K562 (cell line): ENCODE data around the gene SNX25. TPM values are rescaled to one million over a fixed set of nuclear protein-coding genes. Genes with fewer than 3 reads are reported as not detected.

Experiments used
- ARID1B ChIP-seq: fragments of 450-650 bp; IDR thresholded peaks from 2 replicates; pipeline ENCODE4 v1.6.1; 2016; ENCODE audit warnings: antibody characterized with exemption, mild to moderate bottlenecking, inconsistent platforms
- ATF7 ChIP-seq: fragments of 450-650 bp; IDR thresholded peaks from 2 replicates; pipeline ENCODE4 v1.7.1; 2014; ENCODE audit warnings: mild to moderate bottlenecking, moderate library complexity
- BRD4 ChIP-seq: fragments of 200-600 bp; sonication (generic); IDR thresholded peaks from 2 replicates; pipeline ENCODE4 v1.6.1; 2017; ENCODE audit warnings: inconsistent platforms
- CBFA2T3 ChIP-seq: fragments of 450-650 bp; IDR thresholded peaks from 2 replicates; pipeline ENCODE4 v1.6.1; 2017
- CHD2 ChIP-seq: IDR thresholded peaks from 2 replicates; pipeline ENCODE4 v1.6.1; 2011; ENCODE audit warnings: low read depth, low read length
- MEIS2 ChIP-seq: fragments of 450-650 bp; IDR thresholded peaks from 2 replicates; pipeline ENCODE4 v1.6.1; 2014; ENCODE audit warnings: mild to moderate bottlenecking; ENCODE audit not compliant: partially characterized antibody
- NCOR1 ChIP-seq: fragments of 450-650 bp; IDR thresholded peaks from 2 replicates; pipeline ENCODE4 v1.6.1; 2016; ENCODE audit warnings: mild to moderate bottlenecking, moderate library complexity
- POLR2AphosphoS5 ChIP-seq: IDR thresholded peaks from 2 replicates; pipeline ENCODE4 v1.6.1; 2011; ENCODE audit warnings: mild to moderate bottlenecking, low read depth, low read length, moderate library complexity; ENCODE audit not compliant: control insufficient read depth, insufficient read depth
- RCOR1 ChIP-seq, 2 experiments: IDR thresholded peaks; 2 replicates each; pipeline ENCODE4 v1.6.1; 2012; ENCODE audit warnings: low read depth in 2 of 2, low read length in 2 of 2, borderline replicate concordance in 1 of 2, improper control_type of control experiment in 1 of 2
- SMARCE1 ChIP-seq: fragments of 450-650 bp; IDR thresholded peaks from 2 replicates; pipeline ENCODE4 v1.7.1; 2016; ENCODE audit warnings: mild to moderate bottlenecking
- TEAD4 ChIP-seq, 2 experiments: sonication (generic) in 1 of 2; formaldehyde crosslinking in 1 of 2; IDR thresholded peaks; 2 replicates each; pipeline versions ENCODE4 v1.6.1 to v1.8.0; 2012 to 2022; ENCODE audit warnings: borderline replicate concordance in 1 of 2, inconsistent platforms in 1 of 2, low read length in 1 of 2, mild to moderate bottlenecking in 1 of 2, missing genetic modification reagents in 1 of 2
- ZNF696 ChIP-seq: fragments of 250-450 bp; sonication (Bioruptor Pico); conservative IDR thresholded peaks from 2 replicates; pipeline ENCODE4 v1.4.0; 2020; ENCODE audit warnings: mild to moderate bottlenecking, moderate library complexity
- polyA plus RNA-seq, 8 experiments: library from polyadenylated mRNA; depleted of rRNA in 4 of 8; stranded (reverse) in 5 of 8; unstranded in 3 of 8; fragments of >200 nt; fragmentation: Nextera tagmentation in 2 of 8; fragmentation: Illumina TruSeq in 1 of 8; extraction: Ambion mirVana in 2 of 8; extraction: Trizol in 1 of 8; gene quantifications; 2 replicates each; pipeline versions ENCODE4 v1.2.1 to v1.2.3, GENCODE V29; 2011 to 2014; ENCODE audit warnings: inconsistent platforms in 1 of 8, missing spikeins in 1 of 8
- total RNA-seq, 7 experiments: library from RNA; depleted of rRNA in 6 of 7; stranded (reverse); fragments of >200 nt in 6 of 7; fragmentation: Illumina TruSeq in 2 of 7; extraction: Trizol in 2 of 7; gene quantifications; 2 replicates each; pipeline versions ENCODE4 v1.2.1 to v1.2.3, GENCODE V29; 2011 to 2021; ENCODE audit warnings: low replicate concordance in 1 of 7
- TF ChIP-seq, protein P1 (sequence below): fragments of 450-650 bp; IDR thresholded peaks from 2 replicates; pipeline ENCODE4 v1.7.0; 2016; ENCODE audit warnings: borderline replicate concordance
- TF ChIP-seq, protein P2 (sequence below): fragments of 450-650 bp; IDR thresholded peaks from one replicate; pipeline ENCODE4 v1.6.1; 2018; ENCODE audit warnings: mild to moderate bottlenecking, moderate library complexity; ENCODE audit not compliant: partially characterized antibody
- TF ChIP-seq, protein P3 (sequence below): sonication (generic); formaldehyde crosslinking; IDR thresholded peaks from 2 replicates; pipeline ENCODE4 v1.8.0; 2022; ENCODE audit warnings: mild to moderate bottlenecking, missing genetic modification reagents
- TF ChIP-seq, protein P4 (sequence below), 2 experiments: IDR thresholded peaks in 1 of 2; conservative IDR thresholded peaks in 1 of 2; 2 replicates each; pipeline ENCODE4 v1.6.1; 2016; ENCODE audit warnings: low read depth in 2 of 2, mild to moderate bottlenecking in 1 of 2, missing compliant biosample characterization in 1 of 2, missing genetic modification characterization in 1 of 2, moderate library complexity in 1 of 2
- TF ChIP-seq, protein P5 (sequence below): fragments of 450-650 bp; conservative IDR thresholded peaks from 2 replicates; pipeline ENCODE4 v1.6.1; 2016; ENCODE audit warnings: missing genetic modification characterization, low read depth, mild to moderate bottlenecking, missing compliant biosample characterization, moderate library complexity

The SNX25 gene
- total and polyA plus RNA-seq, 9 of the 15 experiments (the other 6 are each of a cell fraction or from before 2014, with no cell fraction given): 2.5 to 23.4 (median 13.3) TPM

DNA sequence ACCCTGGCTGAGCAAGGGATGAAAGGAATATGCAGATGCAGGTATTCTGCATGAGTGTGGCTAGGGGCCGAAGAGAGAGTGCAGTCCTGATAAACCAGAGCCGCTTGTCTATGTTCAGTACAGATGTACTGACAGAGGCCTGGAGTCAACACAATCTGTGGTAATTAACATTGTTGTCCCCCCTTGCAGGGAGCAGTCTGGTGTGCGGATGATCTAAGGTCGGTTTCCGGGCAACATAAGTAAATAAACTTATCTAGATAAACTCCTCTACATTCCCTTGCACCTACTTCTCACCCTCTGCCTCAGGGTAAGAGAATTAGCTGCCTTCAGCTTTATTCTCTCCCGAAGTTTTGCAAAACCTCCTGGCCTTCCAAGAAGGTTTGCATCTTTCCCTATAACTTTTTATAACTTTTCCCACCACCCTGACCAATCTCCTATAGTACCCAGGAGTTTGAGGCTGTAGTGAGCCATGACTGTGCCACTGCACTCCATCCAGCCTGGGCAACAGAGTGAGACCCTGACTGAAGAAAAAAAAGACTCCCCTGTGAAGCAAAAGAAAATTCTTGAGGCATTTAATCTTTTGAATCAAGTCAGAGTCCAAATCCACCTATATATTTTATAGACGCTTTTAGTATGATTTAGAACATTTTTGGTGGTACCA lies 26.6 kb downstream of the SNX25 start (continued):
- TF ChIP-seq, protein P1, sequence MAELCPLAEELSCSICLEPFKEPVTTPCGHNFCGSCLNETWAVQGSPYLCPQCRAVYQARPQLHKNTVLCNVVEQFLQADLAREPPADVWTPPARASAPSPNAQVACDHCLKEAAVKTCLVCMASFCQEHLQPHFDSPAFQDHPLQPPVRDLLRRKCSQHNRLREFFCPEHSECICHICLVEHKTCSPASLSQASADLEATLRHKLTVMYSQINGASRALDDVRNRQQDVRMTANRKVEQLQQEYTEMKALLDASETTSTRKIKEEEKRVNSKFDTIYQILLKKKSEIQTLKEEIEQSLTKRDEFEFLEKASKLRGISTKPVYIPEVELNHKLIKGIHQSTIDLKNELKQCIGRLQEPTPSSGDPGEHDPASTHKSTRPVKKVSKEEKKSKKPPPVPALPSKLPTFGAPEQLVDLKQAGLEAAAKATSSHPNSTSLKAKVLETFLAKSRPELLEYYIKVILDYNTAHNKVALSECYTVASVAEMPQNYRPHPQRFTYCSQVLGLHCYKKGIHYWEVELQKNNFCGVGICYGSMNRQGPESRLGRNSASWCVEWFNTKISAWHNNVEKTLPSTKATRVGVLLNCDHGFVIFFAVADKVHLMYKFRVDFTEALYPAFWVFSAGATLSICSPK: no peak
- TF ChIP-seq, protein P2, sequence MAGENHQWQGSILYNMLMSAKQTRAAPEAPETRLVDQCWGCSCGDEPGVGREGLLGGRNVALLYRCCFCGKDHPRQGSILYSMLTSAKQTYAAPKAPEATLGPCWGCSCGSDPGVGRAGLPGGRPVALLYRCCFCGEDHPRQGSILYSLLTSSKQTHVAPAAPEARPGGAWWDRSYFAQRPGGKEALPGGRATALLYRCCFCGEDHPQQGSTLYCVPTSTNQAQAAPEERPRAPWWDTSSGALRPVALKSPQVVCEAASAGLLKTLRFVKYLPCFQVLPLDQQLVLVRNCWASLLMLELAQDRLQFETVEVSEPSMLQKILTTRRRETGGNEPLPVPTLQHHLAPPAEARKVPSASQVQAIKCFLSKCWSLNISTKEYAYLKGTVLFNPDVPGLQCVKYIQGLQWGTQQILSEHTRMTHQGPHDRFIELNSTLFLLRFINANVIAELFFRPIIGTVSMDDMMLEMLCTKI: no peak
- TF ChIP-seq SMARCE1 (peak; percentile 61; the same call in 1 of the 2 replicates), TEAD4 (IDR thresholded peaks at IDR 0.05; ENCODE audit: low read length) (peak; percentile 66), TEAD4 (CRISPR knock-in tag; IDR thresholded peaks at IDR 0.05; ENCODE audit: borderline replicate concordance) (no peak), NCOR1 (peak; percentile 41), ZNF696 (no peak), CHD2 (no peak), POLR2AphosphoS5 (0 out of 2 replicates have a peak, but pooled peaks have one; percentile 18), CBFA2T3 (peak; percentile 73), RCOR1 (IDR thresholded peaks at IDR 0.05; ENCODE audit: borderline replicate concordance in 1 of 2, low read depth in 2 of 2, low read length in 2 of 2) (peak in 1 of 2 experiments; percentile 81; a peak in 2 of 4 replicates), ARID1B (peak; percentile 62), BRD4 (no peak), ATF7 (peak; percentile 49; the same call in 1 of the 2 replicates), MEIS2 (peak; percentile 71)
- TF ChIP-seq, protein P3, sequence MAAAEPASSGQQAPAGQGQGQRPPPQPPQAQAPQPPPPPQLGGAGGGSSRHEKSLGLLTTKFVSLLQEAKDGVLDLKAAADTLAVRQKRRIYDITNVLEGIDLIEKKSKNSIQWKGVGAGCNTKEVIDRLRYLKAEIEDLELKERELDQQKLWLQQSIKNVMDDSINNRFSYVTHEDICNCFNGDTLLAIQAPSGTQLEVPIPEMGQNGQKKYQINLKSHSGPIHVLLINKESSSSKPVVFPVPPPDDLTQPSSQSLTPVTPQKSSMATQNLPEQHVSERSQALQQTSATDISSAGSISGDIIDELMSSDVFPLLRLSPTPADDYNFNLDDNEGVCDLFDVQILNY (CRISPR knock-in tag): no peak
- TF ChIP-seq, protein P4, sequence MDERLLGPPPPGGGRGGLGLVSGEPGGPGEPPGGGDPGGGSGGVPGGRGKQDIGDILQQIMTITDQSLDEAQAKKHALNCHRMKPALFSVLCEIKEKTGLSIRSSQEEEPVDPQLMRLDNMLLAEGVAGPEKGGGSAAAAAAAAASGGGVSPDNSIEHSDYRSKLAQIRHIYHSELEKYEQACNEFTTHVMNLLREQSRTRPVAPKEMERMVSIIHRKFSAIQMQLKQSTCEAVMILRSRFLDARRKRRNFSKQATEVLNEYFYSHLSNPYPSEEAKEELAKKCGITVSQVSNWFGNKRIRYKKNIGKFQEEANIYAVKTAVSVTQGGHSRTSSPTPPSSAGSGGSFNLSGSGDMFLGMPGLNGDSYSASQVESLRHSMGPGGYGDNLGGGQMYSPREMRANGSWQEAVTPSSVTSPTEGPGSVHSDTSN (CRISPR knock-in tag; IDR thresholded peaks at IDR 0.05; ENCODE audit: low read depth): no peak
- TF ChIP-seq, protein P4 (tag; conservative IDR thresholded peaks at IDR 0.05; ENCODE audit: low read depth): peak; percentile 51; the same call in 1 of the 2 replicates
- TF ChIP-seq, protein P5, sequence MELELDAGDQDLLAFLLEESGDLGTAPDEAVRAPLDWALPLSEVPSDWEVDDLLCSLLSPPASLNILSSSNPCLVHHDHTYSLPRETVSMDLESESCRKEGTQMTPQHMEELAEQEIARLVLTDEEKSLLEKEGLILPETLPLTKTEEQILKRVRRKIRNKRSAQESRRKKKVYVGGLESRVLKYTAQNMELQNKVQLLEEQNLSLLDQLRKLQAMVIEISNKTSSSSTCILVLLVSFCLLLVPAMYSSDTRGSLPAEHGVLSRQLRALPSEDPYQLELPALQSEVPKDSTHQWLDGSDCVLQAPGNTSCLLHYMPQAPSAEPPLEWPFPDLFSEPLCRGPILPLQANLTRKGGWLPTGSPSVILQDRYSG (tag): no peak
